ENCODE data around the gene EEPD1.

Gene EEPD1

DNA sequence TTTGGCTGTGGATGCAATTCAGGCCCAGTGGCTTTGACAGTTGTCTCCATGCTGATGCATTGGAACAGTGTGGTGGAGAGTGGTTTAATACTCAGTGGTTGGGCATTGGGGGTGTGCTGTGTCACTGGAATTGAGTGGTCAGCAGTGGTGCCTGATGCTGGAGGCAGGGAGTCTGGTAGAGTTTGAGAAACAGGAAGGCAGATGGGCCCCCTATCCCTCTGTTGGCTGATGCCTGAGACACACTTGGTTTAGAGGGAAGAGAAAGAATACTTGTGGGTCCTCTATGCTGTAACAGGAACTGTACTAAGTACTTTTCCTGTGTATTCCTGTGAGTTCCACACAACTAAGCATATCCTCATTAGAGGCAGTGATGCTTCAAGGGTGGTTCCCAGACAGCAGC lies 55.4 kb downstream of the EEPD1 start:
- no peak for ATAC-seq

DNA sequence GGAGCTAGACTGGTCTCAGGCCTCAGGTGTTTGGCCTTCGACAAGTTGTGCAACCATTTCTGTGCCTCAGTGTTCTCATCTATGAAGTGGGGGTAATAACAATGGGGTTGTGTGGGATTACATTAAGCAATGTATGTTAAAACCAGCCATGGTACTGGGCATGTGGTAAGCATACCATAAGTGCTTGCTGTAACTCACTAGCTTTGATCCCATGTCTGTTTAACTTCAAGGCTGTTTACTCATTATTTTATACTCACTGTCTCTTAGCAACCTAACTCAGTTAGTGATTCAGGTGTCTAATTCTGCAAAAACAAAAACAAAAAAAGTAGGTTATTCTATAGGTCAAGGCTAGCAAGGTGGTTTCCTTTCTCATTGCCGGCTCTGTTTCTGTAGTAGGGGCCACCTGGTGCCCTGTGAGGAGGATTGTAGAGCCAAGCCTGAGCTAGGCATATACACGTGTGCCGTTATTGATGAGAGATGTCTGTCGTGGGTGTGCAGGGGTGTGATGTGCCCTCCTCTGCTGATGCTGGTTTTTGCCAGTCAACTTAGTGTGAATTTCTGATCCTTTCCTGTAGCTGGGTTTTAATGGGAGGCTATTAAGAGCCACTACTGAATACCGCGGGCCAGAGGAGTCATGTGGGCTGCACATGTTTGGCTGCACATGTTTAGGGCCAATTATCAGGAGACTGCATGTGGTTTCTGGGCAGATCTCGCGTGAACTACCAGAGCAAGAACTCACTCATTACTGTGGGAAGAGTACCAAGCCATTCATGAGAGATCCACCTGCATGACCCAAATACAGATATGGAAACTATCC lies 56.2 kb downstream of the EEPD1 start:
- ATAC-seq, result no peak
- peaks cover 1% of the 10 kb centered on the region for H3K27me3 Mint-ChIP-seq
- no peaks in the 10 kb centered on the region for H3K36me3 Mint-ChIP-seq
- H3K9me3 Mint-ChIP-seq, result no peaks in the 10 kb centered on the region
- no peak overlapping the region for H3K27ac Mint-ChIP-seq
- H3K4me3 Mint-ChIP-seq, result no peak overlapping the region
- no peaks in the 10 kb centered on the region for H3K4me1 Mint-ChIP-seq

More for the DNA sequence above, 55.4 kb downstream of the EEPD1 start:
- H3K4me1 Mint-ChIP-seq, result no peaks in the 10 kb centered on the region
- no peak overlapping the region for H3K4me3 Mint-ChIP-seq
- no peaks in the 10 kb centered on the region for H3K36me3 Mint-ChIP-seq
- H3K9me3 Mint-ChIP-seq, result no peaks in the 10 kb centered on the region
- peaks cover 7% of the 10 kb centered on the region for H3K27me3 Mint-ChIP-seq
- H3K27ac Mint-ChIP-seq, result no peak overlapping the region

GRCh38 chr7:36209814-36210183 lies 56.7 kb downstream of the EEPD1 start:
- H3K36me3 Mint-ChIP-seq, result no peaks in the 10 kb centered on the region
- H3K9me3 Mint-ChIP-seq, result no peaks in the 10 kb centered on the region
- no peak for ATAC-seq
- no peak overlapping the region for H3K27ac Mint-ChIP-seq
- no peaks in the 10 kb centered on the region for H3K4me1 Mint-ChIP-seq
- H3K27me3 Mint-ChIP-seq, result no peaks in the 10 kb centered on the region
- H3K4me3 Mint-ChIP-seq, result no peak overlapping the region

GRCh38 chr7:36210291-36210922 lies 57.4 kb downstream of the EEPD1 start:
- H3K4me3 Mint-ChIP-seq, result no peak overlapping the region
- H3K27me3 Mint-ChIP-seq, result no peaks in the 10 kb centered on the region
- H3K4me1 Mint-ChIP-seq, result no peaks in the 10 kb centered on the region
- no peak overlapping the region for H3K27ac Mint-ChIP-seq
- H3K36me3 Mint-ChIP-seq, result no peaks in the 10 kb centered on the region
- no peak for ATAC-seq
- H3K9me3 Mint-ChIP-seq, result no peaks in the 10 kb centered on the region

- H3K27ac Mint-ChIP-seq, result no peak overlapping the region
- no peak overlapping the region for H3K4me3 Mint-ChIP-seq
- H3K4me1 Mint-ChIP-seq, result no peaks in the 10 kb centered on the region
- no peaks in the 10 kb centered on the region for H3K27me3 Mint-ChIP-seq
- H3K9me3 Mint-ChIP-seq, result no peaks in the 10 kb centered on the region
- ATAC-seq, result no peak
- H3K36me3 Mint-ChIP-seq, result no peaks in the 10 kb centered on the region
Measured at GRCh38 chr7:36214608-36215456, 61.8 kb downstream of the EEPD1 start.

DNA sequence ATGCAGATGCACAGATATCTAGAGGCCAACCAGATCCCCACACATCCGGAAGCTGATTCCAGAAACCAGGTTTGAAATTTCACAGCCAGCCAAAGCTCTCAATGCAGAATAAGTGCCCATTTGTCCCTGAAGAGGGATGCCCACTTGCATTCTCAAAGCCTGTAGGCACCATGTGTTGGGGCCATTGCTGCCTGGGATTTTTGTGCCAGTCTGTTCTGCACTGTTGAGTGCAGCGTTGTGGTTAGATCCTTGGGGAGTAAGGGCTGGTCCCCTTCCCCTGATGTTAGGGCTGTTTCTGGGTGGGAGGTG lies 62.4 kb downstream of the EEPD1 start:
- Mint-ChIP-seq H3K4me3 (no peak overlapping the region), H3K36me3 (no peaks in the 10 kb centered on the region), H3K4me1 (no peaks in the 10 kb centered on the region), H3K27me3 (no peaks in the 10 kb centered on the region), H3K9me3 (no peaks in the 10 kb centered on the region), H3K27ac (no peak overlapping the region)
- ATAC-seq, result no peak

- no peak for ATAC-seq
- H3K36me3 Mint-ChIP-seq, result no peaks in the 10 kb centered on the region
- no peaks in the 10 kb centered on the region for H3K9me3 Mint-ChIP-seq
- no peak overlapping the region for H3K4me3 Mint-ChIP-seq
- no peaks in the 10 kb centered on the region for H3K4me1 Mint-ChIP-seq
- H3K27ac Mint-ChIP-seq, result no peak overlapping the region
- no peaks in the 10 kb centered on the region for H3K27me3 Mint-ChIP-seq
Measured at GRCh38 chr7:36216063-36216684, 63.1 kb downstream of the EEPD1 start.

- Mint-ChIP-seq H3K4me1 (no peaks in the 10 kb centered on the region), H3K4me3 (no peak overlapping the region), H3K27me3 (peaks cover 6% of the 10 kb centered on the region), H3K9me3 (no peaks in the 10 kb centered on the region), H3K36me3 (no peaks in the 10 kb centered on the region), H3K27ac (no peak overlapping the region)
- no peak for ATAC-seq
Measured at GRCh38 chr7:36217211-36217960, 64.3 kb downstream of the EEPD1 start.

DNA sequence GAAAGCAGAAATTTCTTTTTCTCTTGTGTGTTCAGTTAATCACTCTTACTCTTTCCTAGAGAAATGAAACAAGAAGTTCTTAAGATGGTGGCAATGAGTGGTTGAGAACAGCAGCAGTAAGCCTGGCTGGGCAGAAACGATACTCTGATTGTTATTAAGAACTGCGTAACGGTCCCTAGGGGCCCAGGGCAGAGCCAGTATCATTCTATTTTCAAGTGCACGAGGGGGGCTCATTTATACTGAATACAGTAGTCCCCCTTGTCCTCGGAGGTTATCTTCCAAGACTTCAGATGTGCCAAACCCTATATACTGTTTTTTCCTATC lies 64.9 kb downstream of the EEPD1 start:
- peaks cover 6% of the 10 kb centered on the region for H3K27me3 Mint-ChIP-seq
- peak; percentile 55 for ATAC-seq
- H3K27ac Mint-ChIP-seq, result no peak overlapping the region
- H3K36me3 Mint-ChIP-seq, result no peaks in the 10 kb centered on the region
- no peaks in the 10 kb centered on the region for H3K4me1 Mint-ChIP-seq
- H3K4me3 Mint-ChIP-seq, result no peak overlapping the region
- no peaks in the 10 kb centered on the region for H3K9me3 Mint-ChIP-seq

DNA sequence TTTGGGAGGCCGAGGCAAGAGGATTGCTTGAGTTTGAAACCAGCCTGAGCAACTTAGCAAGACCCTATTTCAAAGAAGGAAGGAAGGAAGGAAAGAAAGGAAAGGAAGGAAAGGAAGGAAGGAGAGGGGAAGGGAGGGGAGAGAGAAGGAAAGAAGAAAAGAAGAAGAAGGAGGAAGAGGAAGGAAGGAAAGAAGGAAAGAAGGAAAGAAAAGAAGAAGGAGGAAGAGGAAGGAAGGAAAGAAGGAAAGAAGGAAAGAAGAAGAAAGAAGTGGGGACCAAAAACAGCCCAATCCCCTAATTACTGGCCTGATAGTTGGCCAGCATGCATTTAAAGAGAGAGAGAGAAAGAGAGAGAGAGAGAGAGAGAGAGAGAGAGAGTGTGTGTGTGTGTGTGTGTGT lies 66.4 kb downstream of the EEPD1 start:
- peaks cover 6% of the 10 kb centered on the region for H3K27me3 Mint-ChIP-seq
- no peaks in the 10 kb centered on the region for H3K9me3 Mint-ChIP-seq
- H3K36me3 Mint-ChIP-seq, result no peaks in the 10 kb centered on the region
- H3K4me3 Mint-ChIP-seq, result no peak overlapping the region
- H3K27ac Mint-ChIP-seq, result peak overlapping the region; percentile 15
- no peaks in the 10 kb centered on the region for H3K4me1 Mint-ChIP-seq
- no peak for ATAC-seq

- no peak overlapping the region for H3K4me3 Mint-ChIP-seq
- no peak for ATAC-seq
- H3K4me1 Mint-ChIP-seq, result no peaks in the 10 kb centered on the region
- no peak overlapping the region for H3K27ac Mint-ChIP-seq
- peaks cover 6% of the 10 kb centered on the region for H3K27me3 Mint-ChIP-seq
- no peaks in the 10 kb centered on the region for H3K9me3 Mint-ChIP-seq
- no peaks in the 10 kb centered on the region for H3K36me3 Mint-ChIP-seq
Measured at GRCh38 chr7:36223851-36224250, 70.8 kb downstream of the EEPD1 start.

DNA sequence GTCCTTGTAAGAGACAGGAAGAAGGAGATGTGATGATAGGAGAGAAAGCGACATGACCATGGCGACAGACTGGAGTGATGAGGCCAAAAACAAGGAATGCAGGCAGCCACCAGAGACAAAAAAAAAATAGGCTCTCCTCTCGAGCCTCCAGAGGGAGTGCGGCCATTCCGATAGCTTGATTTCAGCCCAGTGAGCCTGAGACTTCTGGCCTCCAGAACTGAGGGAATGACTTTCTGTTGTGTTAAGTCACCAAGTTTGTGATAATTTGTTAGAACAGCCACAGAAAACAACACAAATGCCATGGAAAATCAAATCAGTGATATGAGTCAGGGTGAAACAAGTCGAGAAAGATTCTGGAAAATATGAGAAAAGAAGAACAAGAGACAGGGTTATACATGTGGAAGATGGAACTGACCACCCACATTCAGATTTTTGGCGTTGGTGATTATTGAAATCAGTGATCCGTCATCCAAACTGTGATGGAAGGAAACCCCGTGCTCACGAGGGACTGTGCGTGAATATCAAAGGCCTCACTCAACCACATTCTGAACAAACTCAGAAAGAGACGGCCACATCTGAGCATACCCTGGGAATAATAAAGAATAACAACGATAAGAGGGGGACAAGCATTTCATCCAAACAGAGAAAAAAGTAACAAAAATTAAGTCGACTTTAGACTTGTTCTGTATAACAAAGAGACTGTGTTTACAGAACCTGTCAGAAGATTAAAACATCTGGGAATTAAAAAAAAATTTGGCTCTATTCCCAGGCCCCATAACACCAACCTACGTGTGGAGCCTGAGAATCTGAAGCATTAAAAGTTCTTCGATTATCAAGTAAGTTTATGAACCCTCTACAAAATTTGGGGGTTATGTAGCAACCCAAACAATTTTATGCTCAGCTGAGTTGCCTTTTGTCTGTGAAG lies 72.1 kb downstream of the EEPD1 start:
- ATAC-seq, result no peak
- peaks cover 6% of the 10 kb centered on the region for H3K27me3 Mint-ChIP-seq
- no peak overlapping the region for H3K27ac Mint-ChIP-seq
- H3K9me3 Mint-ChIP-seq, result no peaks in the 10 kb centered on the region
- H3K4me3 Mint-ChIP-seq, result no peak overlapping the region
- H3K36me3 Mint-ChIP-seq, result no peaks in the 10 kb centered on the region
- H3K4me1 Mint-ChIP-seq, result no peaks in the 10 kb centered on the region

DNA sequence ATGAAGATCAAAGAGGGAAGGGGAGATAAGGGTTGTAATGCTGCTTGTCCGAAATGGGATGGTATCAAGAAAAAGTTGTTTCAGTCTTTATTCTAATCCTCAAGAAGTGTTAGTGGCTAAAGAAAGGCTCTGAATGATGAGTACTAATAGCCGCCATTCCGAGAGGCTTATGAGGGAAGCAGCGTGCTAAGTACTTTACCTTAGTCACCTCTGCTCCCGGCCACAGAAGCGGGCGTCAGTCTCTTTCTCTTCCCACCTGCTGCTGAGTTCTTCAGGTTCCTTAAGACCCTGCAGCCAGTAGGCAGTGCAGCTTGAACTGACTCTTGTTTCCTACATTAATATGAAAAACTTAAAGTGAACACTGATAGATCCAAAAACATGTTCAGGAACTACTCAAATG lies 73.1 kb downstream of the EEPD1 start:
- Mint-ChIP-seq H3K9me3 (no peaks in the 10 kb centered on the region), H3K4me1 (no peaks in the 10 kb centered on the region), H3K4me3 (no peak overlapping the region), H3K36me3 (no peaks in the 10 kb centered on the region), H3K27ac (no peak overlapping the region), H3K27me3 (peaks cover 6% of the 10 kb centered on the region)
- no peak for ATAC-seq

- Mint-ChIP-seq H3K27me3 (no peaks in the 10 kb centered on the region), H3K36me3 (no peaks in the 10 kb centered on the region), H3K27ac (no peak overlapping the region), H3K4me1 (no peaks in the 10 kb centered on the region), H3K4me3 (no peak overlapping the region), H3K9me3 (no peaks in the 10 kb centered on the region)
- ATAC-seq, result no peak
Measured at GRCh38 chr7:36227223-36227622, 74.2 kb downstream of the EEPD1 start.
